T-cell (primary cell): ENCODE measurements around the gene DCTPP1. TPM values are rescaled to one million over a fixed set of nuclear protein-coding genes. Genes with fewer than 3 reads are reported as not detected.
A peak's percentile ranks its signal among the peaks of the same experiment; 100 is the strongest.

Experiments
- ATAC-seq, 4 experiments: fragments of 200-7000 bp in 3 of 4; fragments of 150-1000 bp in 1 of 4; cut with Tn5 transposase; replicated peaks in 1 of 4; 1 replicate in 3 of 4; 2 replicates in 1 of 4; pipeline ENCODE4 v1.10.0; 2021; ENCODE audit warnings: moderate library complexity in 3 of 4, mild to moderate bottlenecking in 2 of 4, moderate number of reproducible peaks in 1 of 4
- CTCF ChIA-PET, 2 donors: fragments of 300-600 bp; sonication (Branson Sonifier 250); formaldehyde crosslinking; loops; one replicate each; lab custom pipeline; 2022; ENCODE audit warnings: antibody characterized with exemption in 2 of 2; lab: Charles Lee
- POLR2A ChIA-PET, 2 donors: fragments of 300-600 bp; sonication (Branson Sonifier 250); formaldehyde crosslinking; loops; one replicate each; lab custom pipeline; 2022; ENCODE audit warnings: antibody characterized with exemption in 2 of 2; lab: Charles Lee
- DNase-seq, 35 experiments: peaks; one replicate each; pipeline versions ENCODE4 v3.0.0 to v3.0.0-alpha.2; 2013 to 2023
- H3K27ac ChIP-seq: one replicate; pipeline ENCODE4 v1.5.1; 2013; ENCODE audit warnings: low read length
- H3K27me3 ChIP-seq, 2 experiments: replicated peaks in 1 of 2; 1 replicate in 1 of 2; 2 replicates in 1 of 2; pipeline versions ENCODE4 v1.6.1 to v1.7.0; 2013; ENCODE audit warnings: low read length in 1 of 2, mixed read lengths in 1 of 2; ENCODE audit not compliant: control insufficient read depth in 2 of 2, insufficient read depth in 2 of 2; ENCODE audit errors: extremely low read depth in 1 of 2
- H3K36me3 ChIP-seq, 2 donors: 1 replicate in 1 of 2; 2 replicates in 1 of 2; pipeline versions ENCODE4 v1.6.1 to v1.7.0; 2013; ENCODE audit warnings: low read length in 1 of 2; ENCODE audit not compliant: control insufficient read depth in 2 of 2, insufficient read depth in 1 of 2; ENCODE audit errors: extremely low read depth in 1 of 2
- H3K4me1 ChIP-seq, 2 experiments: 1 replicate in 1 of 2; 2 replicates in 1 of 2; pipeline versions ENCODE4 v1.6.1 to v1.7.0; 2013; ENCODE audit warnings: low read length in 2 of 2, mixed read lengths in 1 of 2; ENCODE audit not compliant: insufficient read depth in 2 of 2, control insufficient read depth in 1 of 2; ENCODE audit errors: extremely low read depth in 1 of 2
- H3K4me3 ChIP-seq, 2 donors: 1 replicate in 1 of 2; 2 replicates in 1 of 2; pipeline versions ENCODE4 v1.5.1 to v1.7.0; 2013; ENCODE audit warnings: mild to moderate bottlenecking in 2 of 2, low read length in 1 of 2, moderate library complexity in 1 of 2; ENCODE audit not compliant: control insufficient read depth in 1 of 2; ENCODE audit errors: extremely low read depth in 1 of 2
- H3K9me3 ChIP-seq: 2 replicates; pipeline ENCODE4 v1.7.0; 2013
- H3K27ac Mint-ChIP-seq, 2 donors: one replicate each; pipeline ENCODE4 v1.8.0; 2020 to 2021; ENCODE audit warnings: mild to moderate bottlenecking in 2 of 2, mixed read lengths in 2 of 2
- H3K27me3 Mint-ChIP-seq, 2 donors: one replicate each; pipeline ENCODE4 v1.8.0; 2021 to 2022; ENCODE audit warnings: mixed read lengths in 2 of 2
- H3K36me3 Mint-ChIP-seq: one replicate; pipeline ENCODE4 v1.8.0; 2021; ENCODE audit warnings: mixed read lengths
- H3K4me1 Mint-ChIP-seq, 3 donors: one replicate each; pipeline ENCODE4 v1.8.0; 2020 to 2022; ENCODE audit warnings: mixed read lengths in 3 of 3, mild to moderate bottlenecking in 1 of 3
- H3K4me3 Mint-ChIP-seq, 3 donors: one replicate each; pipeline ENCODE4 v1.8.0; 2020 to 2022; ENCODE audit warnings: mild to moderate bottlenecking in 3 of 3, mixed read lengths in 3 of 3, moderate library complexity in 3 of 3
- H3K9me3 Mint-ChIP-seq, 3 donors: one replicate each; pipeline ENCODE4 v1.8.0; 2020 to 2022; ENCODE audit warnings: mixed read lengths in 3 of 3
- WGBS: methylation state at CpG from one replicate; pipeline ENCODE4 v1.1.5; 2013; ENCODE audit warnings: missing lambda C conversion rate; ENCODE audit not compliant: insufficient coverage; 5-methylcytosine and 5-hydroxymethylcytosine counted together
- total RNA-seq, 35 experiments: library from RNA in 6 of 35; stranded (reverse) in 6 of 35; fragments of 120-200 nt in 1 of 35; gene quantifications; one replicate each; pipeline versions ENCODE4 v1.2.1 to v1.2.4 and lab custom pipeline; 2013 to 2026

DCTPP1 gene
- total RNA-seq, 5 donors from 2014 or later (not counting 1 experiment from before 2014, with no cell fraction given) = 11.2 to 30.6 (median 24.7) TPM

DNA sequence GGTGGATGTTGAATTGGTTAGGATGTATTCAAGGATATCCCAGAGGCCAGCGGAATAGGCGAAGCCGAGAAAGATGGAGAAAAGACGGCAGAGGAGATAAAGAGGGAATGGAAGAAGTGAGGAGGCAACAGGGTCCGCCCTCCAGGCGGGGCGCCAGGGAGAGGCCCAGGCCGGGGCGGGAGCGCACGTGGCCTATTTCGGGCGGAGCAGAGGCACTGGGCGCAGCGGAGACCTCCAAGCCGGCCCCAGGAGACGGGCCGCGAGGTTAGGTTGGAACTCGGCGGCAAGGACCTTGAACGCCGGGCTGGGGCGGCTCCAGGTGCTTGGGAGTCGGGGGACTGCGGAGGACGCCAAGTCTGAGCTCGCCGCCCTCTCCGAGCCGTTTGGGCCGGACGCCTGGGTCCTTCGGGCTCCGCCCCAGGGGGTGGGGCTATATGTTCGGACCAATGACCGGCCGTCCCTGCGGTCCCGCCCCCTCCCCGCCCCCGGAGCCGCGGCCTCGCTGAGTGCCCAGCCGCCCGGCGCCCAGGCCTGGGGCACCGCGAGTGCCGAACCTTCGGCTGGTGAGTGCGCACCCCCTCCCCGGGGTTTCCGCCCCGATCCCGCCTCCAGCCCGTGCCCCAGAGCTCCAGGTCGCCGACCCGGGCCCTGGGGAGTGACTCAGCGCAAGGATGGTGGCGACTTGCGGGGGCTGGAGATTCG lies 22.6 kb downstream of the DCTPP1 start, which contains the start of gene ZNF771:
TSS of gene ZNF771 (plus strand) at position 505 of the 702 bp plus-strand sequence. CDS start 448 bp downstream, outside the sequence.
- Histone ChIP-seq H3K27ac (peak within 1 kb of the TSS; percentile 5), H3K9me3 (no peaks in the 10 kb centered on the region), H3K4me3 (peak within 1 kb of the TSS; percentile 59 to 75), H3K4me1 (peaks cover 3 to 31% of the 10 kb centered on the region in 2 experiments), H3K36me3 (peaks cover 2 to 4% of the 10 kb centered on the region in 2 donors), H3K27me3 (no peaks in the 10 kb centered on the region)
- Mint-ChIP-seq H3K27me3 (no peaks in the 10 kb centered on the region), H3K4me1 (peaks cover 25 to 31% (median 30%) of the 10 kb centered on the region in 3 donors), H3K27ac (peak within 1 kb of the TSS; percentile 92 to 96), H3K36me3 (peaks cover 4% of the 10 kb centered on the region), H3K4me3 (peak within 1 kb of the TSS; percentile 92 to 95 (median 94)), H3K9me3 (no peaks in the 10 kb centered on the region)
- ATAC-seq (peak; percentile 86 to 93 (median 90)), DNase-seq (peak; percentile 48 to 92 (median 71))
- WGBS = 0% methylated on average over 65 of the region's 65 CpGs
- CTCF ChIA-PET = interaction anchor here (0.6 to 4.6 kb wide), 7 partner anchors 9 to 734 kb away, joined by 3 to 32 read pairs (median 4); partner anchors contain the start of genes DCTPP1 (in 1 of the 2), SEPTIN1 (in 1 of the 2) and TBC1D10B (in 1 of the 2)
- POLR2A ChIA-PET = interaction anchor here in 1 of 2 donors (0.5 to 0.6 kb wide), 2 partner anchors 170 to 795 kb away, joined by 3 to 7 read pairs; no protein-coding TSS in a partner anchor

DNA sequence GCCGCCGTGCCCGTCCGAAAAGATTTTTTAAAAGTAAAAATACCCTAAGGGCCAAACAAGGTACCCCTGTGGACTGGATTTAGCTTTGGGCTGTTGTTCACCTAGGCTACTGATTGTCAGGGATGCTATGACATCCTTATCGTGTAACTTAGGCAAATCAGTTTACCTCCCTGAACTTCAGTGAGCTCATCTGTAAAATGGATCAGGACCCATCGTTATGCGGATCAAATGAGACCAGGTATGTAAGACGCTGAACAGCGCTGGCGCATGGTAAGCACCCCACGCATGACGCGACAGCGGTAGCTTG lies 23.1 kb downstream of the DCTPP1 start:
- H3K4me1 ChIP-seq = peaks cover 3 to 31% of the 10 kb centered on the region in 2 experiments
- no peaks in the 10 kb centered on the region for H3K27me3 ChIP-seq
- DNase-seq (no peak), ATAC-seq (peak; percentile 32 to 42 (median 39))
- no peaks in the 10 kb centered on the region for H3K27me3 Mint-ChIP-seq
- no peaks in the 10 kb centered on the region for H3K9me3 ChIP-seq
- peaks cover 27% of the 10 kb centered on the region in 3 donors for H3K4me1 Mint-ChIP-seq
- 23% methylated on average over 14 of the region's 14 CpGs for WGBS
- H3K36me3 Mint-ChIP-seq = no peaks in the 10 kb centered on the region
- peak overlapping the region; percentile 92 to 95 (median 94) for H3K4me3 Mint-ChIP-seq
- peak overlapping the region; percentile 92 to 96 for H3K27ac Mint-ChIP-seq
- H3K4me3 ChIP-seq = peak overlapping the region; percentile 59 to 75
- H3K36me3 ChIP-seq = peaks cover 1 to 2% of the 10 kb centered on the region in 2 donors
- CTCF ChIA-PET = interaction anchor here (0.6 to 4.6 kb wide), 6 partner anchors 9 to 734 kb away, joined by 3 to 32 read pairs (median 4); partner anchors contain the start of genes SEPTIN1 (in 1 of the 2) and TBC1D10B (in 1 of the 2)
- no peaks in the 10 kb centered on the region for H3K9me3 Mint-ChIP-seq
- peak overlapping the region; percentile 5 for H3K27ac ChIP-seq
- POLR2A ChIA-PET = interaction anchor here (0.5 to 0.6 kb wide), 2 partner anchors 61 to 795 kb away, joined by 3 read pairs; no protein-coding TSS in a partner anchor

DNA sequence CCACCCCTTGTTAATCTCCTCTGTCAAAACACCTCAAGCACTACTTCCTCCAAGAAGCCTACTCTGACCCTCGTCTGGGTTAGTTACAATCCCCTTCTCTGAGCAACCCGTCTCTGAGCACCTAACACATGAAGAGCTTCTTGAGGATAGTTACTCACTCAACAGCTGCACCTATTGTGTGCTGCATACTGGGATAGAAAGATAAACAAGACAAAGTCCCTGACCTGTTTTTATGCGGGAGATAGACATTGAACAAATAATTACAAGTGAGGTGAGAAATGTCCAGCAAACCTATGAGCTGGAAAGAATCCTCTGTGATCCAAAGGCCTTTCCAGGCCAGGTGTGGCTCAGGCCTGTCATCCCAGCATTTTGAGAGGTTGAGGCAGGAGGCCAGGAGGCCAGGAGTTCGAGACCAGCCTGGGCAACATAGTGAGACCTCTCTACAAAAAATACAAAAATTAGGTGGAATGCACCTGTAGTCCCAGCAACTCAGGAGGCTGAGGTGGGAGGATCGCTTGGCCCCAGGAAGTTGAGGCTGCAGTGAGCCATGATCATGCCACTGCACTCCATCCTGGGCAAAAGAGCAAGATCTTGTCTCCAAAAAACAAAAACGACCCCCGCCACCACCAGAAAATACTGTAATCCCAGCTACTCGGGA lies 27.9 kb downstream of the DCTPP1 start:
- 90% methylated on average over 5 of the region's 8 CpGs for WGBS
- Histone ChIP-seq H3K27me3 (peaks cover 0 to 8% of the 10 kb centered on the region in 2 experiments), H3K4me1 (peaks cover 4 to 48% of the 10 kb centered on the region in 2 experiments), H3K4me3 (no peak overlapping the region), H3K9me3 (no peaks in the 10 kb centered on the region), H3K36me3 (peaks cover 2 to 18% of the 10 kb centered on the region in 2 donors), H3K27ac (no peak overlapping the region)
- H3K4me1 Mint-ChIP-seq = peaks cover 28 to 33% (median 32%) of the 10 kb centered on the region in 3 donors
- CTCF ChIA-PET = interaction anchor here in 1 of 2 donors (0.9 kb wide), 1 partner anchor 31 kb away, joined by 4 read pairs; no protein-coding TSS in a partner anchor
- no peak overlapping the region for H3K27ac Mint-ChIP-seq
- H3K4me3 Mint-ChIP-seq = peak overlapping the region; percentile 84 to 86 (median 85)
- POLR2A ChIA-PET = interaction anchor here in 1 of 2 donors (0.7 kb wide), 1 partner anchor 433 kb away, joined by 9 read pairs; no protein-coding TSS in a partner anchor
- DNase-seq = no peak
- ATAC-seq = no peak
- H3K36me3 Mint-ChIP-seq = no peaks in the 10 kb centered on the region
- no peaks in the 10 kb centered on the region for H3K9me3 Mint-ChIP-seq
- no peaks in the 10 kb centered on the region for H3K27me3 Mint-ChIP-seq

DNA sequence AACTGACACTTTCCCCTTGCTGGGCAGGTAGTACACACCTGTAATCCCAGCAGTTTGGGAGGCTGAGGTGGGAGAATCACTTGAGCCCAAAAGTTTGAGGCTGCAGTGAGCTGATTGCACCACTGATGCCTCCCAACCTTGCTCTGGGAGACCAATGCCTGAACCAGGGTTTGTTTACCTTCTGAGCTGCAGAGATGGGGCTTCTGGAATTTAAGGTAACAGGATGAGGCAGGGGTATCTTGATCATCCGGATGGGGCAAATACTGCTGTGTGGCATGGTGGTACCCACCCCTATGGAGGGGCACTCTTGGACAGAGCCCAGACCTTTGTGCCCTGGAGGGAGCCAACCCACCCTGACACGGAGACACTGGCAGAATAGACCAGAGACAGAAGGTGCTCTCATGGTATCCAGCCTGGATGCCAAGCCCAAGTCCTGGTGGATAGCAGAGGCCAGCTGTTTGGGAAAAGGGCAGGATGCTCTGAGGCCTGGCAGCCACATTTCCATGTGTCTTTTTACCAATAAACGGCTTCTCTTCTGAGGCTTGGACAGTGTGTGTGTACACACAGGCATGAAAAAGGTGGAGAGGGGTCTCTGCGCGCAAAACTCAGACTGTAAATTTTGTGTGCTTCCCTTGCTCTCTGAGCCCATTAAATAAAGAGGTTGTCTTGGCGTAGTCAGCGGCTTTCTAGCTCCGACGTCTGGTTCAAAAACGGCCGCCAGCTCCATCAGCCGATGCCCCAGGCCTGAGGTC lies 30.2 kb downstream of the DCTPP1 start:
- CTCF ChIA-PET = no interaction called here
- Mint-ChIP-seq H3K27me3 (no peaks in the 10 kb centered on the region), H3K27ac (peak overlapping the region; percentile 72 to 86), H3K4me1 (peaks cover 34 to 44% (median 43%) of the 10 kb centered on the region in 3 donors), H3K9me3 (no peaks in the 10 kb centered on the region), H3K36me3 (no peaks in the 10 kb centered on the region), H3K4me3 (peak overlapping the region; percentile 84 to 86 (median 85))
- Histone ChIP-seq H3K27ac (no peak overlapping the region), H3K9me3 (no peaks in the 10 kb centered on the region), H3K36me3 (peaks cover 2 to 18% of the 10 kb centered on the region in 2 donors), H3K4me3 (peak overlapping the region; percentile 72 to 87), H3K4me1 (peaks cover 9 to 60% of the 10 kb centered on the region in 2 experiments), H3K27me3 (peaks cover 0 to 8% of the 10 kb centered on the region in 2 experiments)
- POLR2A ChIA-PET = no interaction called here
- WGBS = 31% methylated on average over 9 of the region's 12 CpGs
- DNase-seq (no peak), ATAC-seq (no peak)

DNA sequence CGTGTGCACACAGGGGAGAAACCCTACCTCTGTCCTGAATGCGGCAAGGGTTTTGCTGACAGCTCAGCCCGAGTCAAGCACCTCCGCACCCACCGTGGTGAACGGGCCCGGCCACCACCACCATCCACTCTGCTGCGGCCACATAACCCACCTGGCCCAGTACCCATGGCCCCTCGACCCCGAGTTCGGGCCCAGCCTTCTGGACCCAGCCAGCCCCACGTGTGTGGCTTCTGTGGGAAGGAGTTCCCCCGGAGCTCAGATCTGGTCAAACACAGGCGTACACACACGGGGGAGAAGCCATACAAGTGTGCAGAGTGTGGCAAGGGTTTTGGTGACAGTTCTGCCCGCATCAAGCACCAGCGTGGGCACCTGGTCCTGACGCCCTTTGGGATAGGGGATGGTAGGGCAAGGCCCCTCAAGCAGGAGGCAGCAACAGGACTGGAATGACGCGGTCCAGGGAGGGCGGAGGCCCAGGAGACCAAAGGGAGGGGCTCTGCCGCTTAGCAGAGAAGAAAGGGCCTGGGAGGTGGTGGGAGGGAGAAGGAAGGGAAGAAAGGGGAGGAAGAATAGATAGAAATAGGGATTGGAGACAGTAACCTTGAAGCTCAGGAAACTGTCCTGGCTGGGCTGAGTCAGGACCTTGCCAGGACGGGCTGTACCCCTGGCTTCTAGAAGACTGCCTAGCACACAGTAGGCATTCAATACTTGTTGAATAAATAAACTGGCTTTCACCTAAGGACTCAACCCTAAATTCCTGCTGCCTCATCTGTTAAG lies 31.0 kb downstream of the DCTPP1 start:
- POLR2A ChIA-PET = interaction anchor here in 1 of 2 donors (0.6 kb wide), 1 partner anchor 22 kb away, joined by 3 read pairs; no protein-coding TSS in a partner anchor
- ATAC-seq = no peak
- 84% methylated on average over 22 of the region's 23 CpGs for WGBS
- no peak overlapping the region for H3K27ac ChIP-seq
- CTCF ChIA-PET = no interaction called here
- H3K9me3 ChIP-seq = no peaks in the 10 kb centered on the region
- H3K4me3 ChIP-seq = no peak overlapping the region
- peaks cover 0 to 8% of the 10 kb centered on the region in 2 experiments for H3K27me3 ChIP-seq
- peaks cover 2 to 18% of the 10 kb centered on the region in 2 donors for H3K36me3 ChIP-seq
- no peaks in the 10 kb centered on the region for H3K9me3 Mint-ChIP-seq
- no peaks in the 10 kb centered on the region for H3K36me3 Mint-ChIP-seq
- no peaks in the 10 kb centered on the region for H3K27me3 Mint-ChIP-seq
- peak overlapping the region; percentile 37 to 86 (median 84) for H3K4me3 Mint-ChIP-seq
- peak overlapping the region; percentile 28 to 36 for H3K27ac Mint-ChIP-seq
- peaks cover 37 to 50% (median 46%) of the 10 kb centered on the region in 3 donors for H3K4me1 Mint-ChIP-seq
- H3K4me1 ChIP-seq = peaks cover 9 to 67% of the 10 kb centered on the region in 2 experiments
- DNase-seq = no peak
